ENCODE measurements around the gene CPN1. TPM values are rescaled to one million over a fixed set of nuclear protein-coding genes. Genes with fewer than 3 reads are reported as not detected.
A peak's percentile ranks its signal among the peaks of the same experiment; 100 is the strongest.

The CPN1 gene
- total RNA-seq, 1 donor from 2014 or later: not detected

DNA sequence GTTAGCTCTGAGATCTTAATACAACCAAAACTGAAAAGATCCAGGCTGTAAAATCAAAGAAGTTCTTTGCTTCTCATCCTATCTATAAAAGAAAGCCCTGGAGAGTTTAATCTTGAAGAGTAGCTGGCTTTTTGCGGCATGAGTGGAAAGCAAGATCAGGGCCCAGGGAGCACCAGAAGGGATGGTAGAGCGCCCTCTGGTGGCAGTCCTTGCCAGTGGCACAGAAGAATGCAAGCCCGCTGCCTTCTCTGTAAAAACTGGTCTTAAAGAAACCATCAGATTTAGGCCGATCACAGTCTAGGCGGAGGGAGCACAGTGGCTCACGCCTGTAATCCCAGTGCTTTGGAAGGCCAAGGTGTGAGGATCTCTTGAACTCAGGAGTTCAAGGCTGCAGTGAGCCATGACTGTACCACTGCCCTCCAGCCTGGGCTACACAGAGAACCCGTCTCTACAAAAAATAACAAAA is 35.6 kb downstream of the CPN1 start:
- no peak overlapping the region for H3K27ac Mint-ChIP-seq
- DNase-seq (peak; percentile 75), ATAC-seq (ENCODE audit: low read depth) (peak; percentile 73)
- ChIA-PET POLR2A (interaction anchor here (1.2 kb wide), 1 partner anchor 32 kb away, joined by 3 read pairs; no protein-coding TSS in a partner anchor), CTCF (interaction anchor here (0.7 to 8.1 kb wide), 35 partner anchors 9 to 218 kb away, joined by 3 to 237 read pairs (median 4); partner anchors contain the start of gene DNMBP)
- no peaks in the 10 kb centered on the region for H3K36me3 Mint-ChIP-seq (ENCODE audit: low read depth)
- H3K27me3 Mint-ChIP-seq: no peaks in the 10 kb centered on the region
- no peaks in the 10 kb centered on the region for H3K9me3 Mint-ChIP-seq
- TF ChIP-seq, protein P1, sequence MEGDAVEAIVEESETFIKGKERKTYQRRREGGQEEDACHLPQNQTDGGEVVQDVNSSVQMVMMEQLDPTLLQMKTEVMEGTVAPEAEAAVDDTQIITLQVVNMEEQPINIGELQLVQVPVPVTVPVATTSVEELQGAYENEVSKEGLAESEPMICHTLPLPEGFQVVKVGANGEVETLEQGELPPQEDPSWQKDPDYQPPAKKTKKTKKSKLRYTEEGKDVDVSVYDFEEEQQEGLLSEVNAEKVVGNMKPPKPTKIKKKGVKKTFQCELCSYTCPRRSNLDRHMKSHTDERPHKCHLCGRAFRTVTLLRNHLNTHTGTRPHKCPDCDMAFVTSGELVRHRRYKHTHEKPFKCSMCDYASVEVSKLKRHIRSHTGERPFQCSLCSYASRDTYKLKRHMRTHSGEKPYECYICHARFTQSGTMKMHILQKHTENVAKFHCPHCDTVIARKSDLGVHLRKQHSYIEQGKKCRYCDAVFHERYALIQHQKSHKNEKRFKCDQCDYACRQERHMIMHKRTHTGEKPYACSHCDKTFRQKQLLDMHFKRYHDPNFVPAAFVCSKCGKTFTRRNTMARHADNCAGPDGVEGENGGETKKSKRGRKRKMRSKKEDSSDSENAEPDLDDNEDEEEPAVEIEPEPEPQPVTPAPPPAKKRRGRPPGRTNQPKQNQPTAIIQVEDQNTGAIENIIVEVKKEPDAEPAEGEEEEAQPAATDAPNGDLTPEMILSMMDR (IDR thresholded peaks at IDR 0.05): peak; percentile 81
- intact Hi-C loops (cut with micrococcal nuclease): loop anchor here (1.0 to 10.0 kb wide), 4 partner anchors 37 to 611 kb away; partner anchors contain the start of genes DNMBP and GOT1
- peaks cover 6% of the 10 kb centered on the region for H3K4me1 Mint-ChIP-seq
- no peak overlapping the region for H3K4me3 Mint-ChIP-seq

DNA sequence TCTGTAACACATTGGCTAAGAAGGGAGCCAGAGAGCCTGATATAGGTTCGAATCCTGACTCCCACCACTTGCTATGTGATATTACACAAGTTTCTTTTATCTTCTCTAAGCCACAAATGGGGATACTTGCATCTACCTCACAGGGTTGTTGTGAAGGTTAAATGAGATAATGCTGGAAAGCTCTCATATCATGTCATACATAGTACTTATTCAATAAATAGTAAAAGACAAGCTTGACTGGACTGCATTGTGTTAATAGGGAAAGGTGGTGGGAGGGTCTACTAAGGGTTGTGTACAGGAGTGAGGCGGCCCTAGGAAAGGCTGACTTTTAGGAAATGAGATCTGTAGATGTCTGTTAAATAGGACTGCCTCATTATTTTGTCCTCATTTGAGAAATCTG is 36.1 kb downstream of the CPN1 start:
- no peak overlapping the region for H3K27ac Mint-ChIP-seq
- no peaks in the 10 kb centered on the region for H3K36me3 Mint-ChIP-seq (ENCODE audit: low read depth)
- CTCF ChIA-PET: interaction anchor here (0.7 to 8.1 kb wide), 33 partner anchors 8 to 218 kb away, joined by 3 to 237 read pairs (median 4); partner anchors contain the start of gene DNMBP
- intact Hi-C loops (cut with micrococcal nuclease): loop anchor here (10.0 kb wide), 1 partner anchor 611 kb away; the partner anchor contains the start of gene GOT1
- H3K9me3 Mint-ChIP-seq: no peaks in the 10 kb centered on the region
- ATAC-seq (ENCODE audit: low read depth) (no peak), DNase-seq (no peak)
- POLR2A ChIA-PET: interaction anchor here (0.5 to 1.2 kb wide), 2 partner anchors 21 to 31 kb away, joined by 3 read pairs; no protein-coding TSS in a partner anchor
- TF ChIP-seq, protein P1 (IDR thresholded peaks at IDR 0.05): no peak
- peaks cover 6% of the 10 kb centered on the region for H3K4me1 Mint-ChIP-seq
- no peaks in the 10 kb centered on the region for H3K27me3 Mint-ChIP-seq
- no peak overlapping the region for H3K4me3 Mint-ChIP-seq

DNA sequence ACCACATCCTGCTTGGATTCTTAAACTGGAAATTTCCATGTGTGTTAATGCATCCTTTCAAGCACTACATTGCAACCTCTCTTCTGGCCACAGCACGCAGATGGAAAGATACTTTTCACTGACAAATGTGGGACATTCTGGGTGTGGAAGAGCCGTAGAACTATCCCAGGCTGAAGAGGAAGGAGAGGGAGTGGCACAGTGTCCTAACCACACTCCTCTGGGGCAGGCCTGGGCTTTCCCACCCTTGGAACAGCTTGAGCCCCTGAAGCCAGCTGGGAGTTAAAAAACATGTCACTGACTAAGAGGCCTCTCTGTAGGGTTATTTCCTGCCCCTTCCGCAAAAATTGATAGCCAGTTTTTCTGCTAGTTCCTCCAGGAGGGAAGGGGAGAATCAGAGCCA is 37.9 kb downstream of the CPN1 start:
- H3K36me3 Mint-ChIP-seq (ENCODE audit: low read depth): no peaks in the 10 kb centered on the region
- TF ChIP-seq, protein P1 (IDR thresholded peaks at IDR 0.05): no peak
- ATAC-seq (ENCODE audit: low read depth) (no peak), DNase-seq (no peak)
- H3K9me3 Mint-ChIP-seq: no peaks in the 10 kb centered on the region
- no peak overlapping the region for H3K27ac Mint-ChIP-seq
- intact Hi-C loops (cut with micrococcal nuclease): loop anchor here (10.0 kb wide), 1 partner anchor 609 kb away; the partner anchor contains the start of gene GOT1
- H3K27me3 Mint-ChIP-seq: no peaks in the 10 kb centered on the region
- CTCF ChIA-PET: interaction anchor here (0.6 to 8.1 kb wide), 4 partner anchors 10 to 197 kb away, joined by 3 to 237 read pairs (median 18); partner anchors contain the start of gene DNMBP
- peaks cover 6% of the 10 kb centered on the region for H3K4me1 Mint-ChIP-seq
- POLR2A ChIA-PET: interaction anchor here (0.7 to 1.4 kb wide), 2 partner anchors 23 to 51 kb away, joined by 3 to 4 read pairs; no protein-coding TSS in a partner anchor
- no peak overlapping the region for H3K4me3 Mint-ChIP-seq

DNA sequence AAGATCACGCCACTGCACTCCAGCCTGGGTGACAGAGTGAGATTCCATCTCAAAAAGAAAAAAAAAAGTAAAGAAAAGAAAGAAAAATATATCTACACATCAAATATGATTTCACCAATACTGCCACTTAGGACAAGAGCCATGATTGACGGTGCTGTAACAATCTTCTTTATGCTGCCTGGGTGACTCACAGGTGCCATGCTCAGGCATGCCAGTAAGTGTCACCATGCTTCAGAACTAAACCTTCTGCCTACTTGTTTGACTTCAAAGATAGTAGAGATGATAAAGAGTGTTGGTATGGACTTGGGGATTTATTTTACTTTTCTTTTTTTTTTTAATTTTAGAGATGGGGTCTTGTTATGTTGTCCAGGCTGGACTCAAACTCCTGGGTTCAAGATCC is 38.3 kb downstream of the CPN1 start:
- CTCF ChIA-PET: interaction anchor here (0.6 to 8.1 kb wide), 3 partner anchors 10 to 197 kb away, joined by 3 to 237 read pairs (median 20); partner anchors contain the start of gene DNMBP
- intact Hi-C loops (cut with micrococcal nuclease): loop anchor here (10.0 kb wide), 1 partner anchor 609 kb away; the partner anchor contains the start of gene GOT1
- no peak for ATAC-seq (ENCODE audit: low read depth)
- Mint-ChIP-seq H3K27me3 (no peaks in the 10 kb centered on the region), H3K4me3 (no peak overlapping the region), H3K27ac (no peak overlapping the region), H3K4me1 (peaks cover 6% of the 10 kb centered on the region), H3K9me3 (no peaks in the 10 kb centered on the region), H3K36me3 (ENCODE audit: low read depth) (no peaks in the 10 kb centered on the region)
- POLR2A ChIA-PET: interaction anchor here (1.4 kb wide), 1 partner anchor 22 kb away, joined by 3 read pairs; no protein-coding TSS in a partner anchor
- TF ChIP-seq, protein P1 (IDR thresholded peaks at IDR 0.05): no peak
- DNase-seq: no peak

DNA sequence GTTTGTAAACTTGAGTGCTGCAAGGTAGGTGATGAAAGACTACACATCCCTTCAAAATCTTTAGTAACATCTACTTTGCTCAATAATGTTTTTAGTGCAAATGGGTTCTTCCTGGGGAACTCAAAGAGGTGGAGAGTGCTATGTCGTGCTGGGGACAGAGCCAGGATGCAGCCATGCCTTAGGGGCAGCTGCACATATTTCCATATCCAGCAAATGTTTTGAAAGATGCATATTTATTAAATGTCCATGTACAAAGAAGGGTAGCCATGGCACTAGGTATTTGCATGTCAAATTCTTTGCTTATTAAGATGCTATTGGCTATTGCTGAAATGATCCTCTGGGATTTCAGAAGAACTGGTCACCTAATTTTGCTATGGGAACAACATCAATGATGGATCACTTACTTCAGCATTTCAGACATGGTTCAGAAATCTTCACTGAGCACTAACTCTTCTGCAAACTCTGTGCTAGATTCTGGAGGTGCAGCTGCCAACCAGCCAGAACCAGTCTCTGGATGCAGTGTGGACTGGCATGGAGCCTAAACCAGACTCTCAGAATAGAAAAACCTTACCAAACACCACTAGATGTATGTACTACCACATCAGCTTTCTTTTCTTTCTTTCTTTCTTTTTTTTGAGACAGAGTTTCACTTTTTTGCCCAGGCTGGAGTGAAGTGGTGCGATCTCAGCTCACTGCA is 40.2 kb downstream of the CPN1 start:
- ChIA-PET CTCF (interaction anchor here (8.1 kb wide), 1 partner anchor 195 kb away, joined by 237 read pairs; no protein-coding TSS in a partner anchor), POLR2A (no interaction called here)
- Mint-ChIP-seq H3K27me3 (no peaks in the 10 kb centered on the region), H3K4me3 (no peak overlapping the region), H3K27ac (no peak overlapping the region), H3K36me3 (ENCODE audit: low read depth) (no peaks in the 10 kb centered on the region), H3K9me3 (no peaks in the 10 kb centered on the region), H3K4me1 (peaks cover 6% of the 10 kb centered on the region)
- TF ChIP-seq, protein P1 (IDR thresholded peaks at IDR 0.05): no peak
- intact Hi-C loops (cut with micrococcal nuclease): loop anchor here (10.0 kb wide), 1 partner anchor 607 kb away; the partner anchor contains the start of gene GOT1
- DNase-seq: no peak
- ATAC-seq (ENCODE audit: low read depth): no peak

Data from activated B cell treated with CpG ODN at 0.5 μM for 24 hours (primary cell).